Lower leg skin (tissue), 3 donors: ENCODE data around the gene DOCK11.
"Not testable (repeated sequence)": the region's sequence is repeated elsewhere in the genome, so short reads cannot be mapped to it uniquely, and the experiment has no call there.

Experiments used
- POLR2A ChIP-seq, 2 donors: fragments of 450-650 bp; IDR thresholded peaks; one replicate each; pipeline ENCODE4 v1.6.1; 2016 to 2017; ENCODE audit warnings: antibody characterized with exemption in 2 of 2, mild to moderate bottlenecking in 1 of 2, moderate library complexity in 1 of 2
- TF ChIP-seq, protein P1 (sequence below), 3 donors: fragments of 450-650 bp; IDR thresholded peaks; one replicate each; pipeline ENCODE4 v1.5.1; 2016; ENCODE audit warnings: antibody characterized with exemption in 3 of 3, mild to moderate bottlenecking in 3 of 3, moderate library complexity in 2 of 3

DNA sequence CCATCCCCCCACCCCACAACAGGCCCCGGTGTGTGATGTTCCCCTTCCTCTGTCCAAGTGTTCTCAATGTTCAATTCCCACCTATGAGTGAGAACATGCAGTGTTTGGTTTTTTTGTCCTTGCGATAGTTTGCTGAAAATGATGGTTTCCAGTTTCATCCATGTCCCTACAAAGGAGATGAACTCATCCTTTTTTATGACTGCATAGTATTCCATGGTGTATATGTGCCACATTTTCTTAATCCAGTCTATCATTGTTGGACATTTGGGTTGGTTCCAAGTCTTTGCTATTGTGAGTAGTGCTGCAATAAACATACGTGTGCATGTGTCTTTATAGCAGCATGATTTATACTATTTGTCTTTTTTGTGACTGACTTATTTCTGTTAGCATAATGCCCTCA, 236.9 kb downstream of the DOCK11 start:
- TF ChIP-seq, protein P1, sequence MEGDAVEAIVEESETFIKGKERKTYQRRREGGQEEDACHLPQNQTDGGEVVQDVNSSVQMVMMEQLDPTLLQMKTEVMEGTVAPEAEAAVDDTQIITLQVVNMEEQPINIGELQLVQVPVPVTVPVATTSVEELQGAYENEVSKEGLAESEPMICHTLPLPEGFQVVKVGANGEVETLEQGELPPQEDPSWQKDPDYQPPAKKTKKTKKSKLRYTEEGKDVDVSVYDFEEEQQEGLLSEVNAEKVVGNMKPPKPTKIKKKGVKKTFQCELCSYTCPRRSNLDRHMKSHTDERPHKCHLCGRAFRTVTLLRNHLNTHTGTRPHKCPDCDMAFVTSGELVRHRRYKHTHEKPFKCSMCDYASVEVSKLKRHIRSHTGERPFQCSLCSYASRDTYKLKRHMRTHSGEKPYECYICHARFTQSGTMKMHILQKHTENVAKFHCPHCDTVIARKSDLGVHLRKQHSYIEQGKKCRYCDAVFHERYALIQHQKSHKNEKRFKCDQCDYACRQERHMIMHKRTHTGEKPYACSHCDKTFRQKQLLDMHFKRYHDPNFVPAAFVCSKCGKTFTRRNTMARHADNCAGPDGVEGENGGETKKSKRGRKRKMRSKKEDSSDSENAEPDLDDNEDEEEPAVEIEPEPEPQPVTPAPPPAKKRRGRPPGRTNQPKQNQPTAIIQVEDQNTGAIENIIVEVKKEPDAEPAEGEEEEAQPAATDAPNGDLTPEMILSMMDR (IDR thresholded peaks at IDR 0.05), result not testable (repeated sequence)
- TF ChIP-seq POLR2A (IDR thresholded peaks at IDR 0.05), result not testable (repeated sequence)
